SU-DHL-6 (cell line): Measurements from ENCODE around the gene DUOX2.

Experiments used
- H2AFZ ChIP-seq: fragments of 200-600 bp; sonication (generic); 2 replicates; pipeline ENCODE4 v1.6.1; 2014; ENCODE audit warnings: low read depth, mild to moderate bottlenecking, moderate library complexity, mixed read lengths, antibody characterized with exemption, low read length; ENCODE audit not compliant: severe bottlenecking
- H3F3A ChIP-seq: fragments of 200-600 bp; shearing (Covaris generic); 2 replicates; pipeline ENCODE4 v1.6.0; 2016; ENCODE audit warnings: antibody characterized with exemption, mild to moderate bottlenecking; ENCODE audit not compliant: insufficient read depth
- H3K27ac ChIP-seq: fragments of 200-600 bp; sonication (generic); 2 replicates; pipeline ENCODE4 v1.5.1; 2016; ENCODE audit warnings: low read depth, mild to moderate bottlenecking, low read length, moderate library complexity, mixed read lengths
- H3K27me3 ChIP-seq: fragments of 200-600 bp; sonication (generic), shearing (Covaris generic); 2 replicates; pipeline ENCODE4 v1.6.0; 2014; ENCODE audit warnings: mild to moderate bottlenecking, low read length
- H3K36me3 ChIP-seq: fragments of 200-600 bp; sonication (generic); 2 replicates; pipeline ENCODE4 v1.6.1; 2014; ENCODE audit warnings: mild to moderate bottlenecking, low read length, mixed read lengths
- H3K4me2 ChIP-seq: fragments of 300-600, 200-600 bp; shearing (Covaris generic), sonication (generic); 2 replicates; pipeline ENCODE4 v1.6.0; 2014; ENCODE audit warnings: low read length, low read depth, mild to moderate bottlenecking; ENCODE audit not compliant: poor library complexity, severe bottlenecking
- H3K4me3 ChIP-seq: fragments of 200-600 bp; sonication (generic); 2 replicates; pipeline ENCODE4 v1.5.1; 2014; ENCODE audit warnings: antibody characterized with exemption, low read length, mild to moderate bottlenecking, mixed read lengths; ENCODE audit not compliant: insufficient read depth, poor library complexity, severe bottlenecking
- H3K79me2 ChIP-seq: fragments of 200-600 bp; sonication (generic); 2 replicates; pipeline ENCODE4 v1.6.1; 2014; ENCODE audit warnings: mild to moderate bottlenecking, low read length, moderate library complexity; ENCODE audit not compliant: insufficient read depth
- H3K9ac ChIP-seq: fragments of 200-600 bp; sonication (generic); 2 replicates; pipeline ENCODE4 v1.7.0; 2014; ENCODE audit warnings: mild to moderate bottlenecking, low read length
- H3K9me2 ChIP-seq: fragments of 200-600 bp; sonication (generic); replicated peaks from 2 replicates; pipeline ENCODE4 v1.6.1; 2014; ENCODE audit warnings: low read length; ENCODE audit not compliant: insufficient read depth
- H3K9me3 ChIP-seq: fragments of 200-600 bp; sonication (generic); 2 replicates; pipeline ENCODE4 v1.6.1; 2014; ENCODE audit warnings: low read length, mixed read lengths; ENCODE audit not compliant: insufficient read depth
- H4K20me1 ChIP-seq: fragments of 200-600 bp; sonication (generic); 2 replicates; pipeline ENCODE4 v1.6.1; 2014; ENCODE audit warnings: low read depth, mild to moderate bottlenecking, antibody characterized with exemption, low read length, moderate library complexity, mixed read lengths
- EZH2phosphoT487 ChIP-seq: fragments of 200-600 bp; sonication (generic), shearing (Covaris generic); conservative IDR thresholded peaks from 2 replicates; pipeline ENCODE4 v1.6.1; 2018; ENCODE audit warnings: mild to moderate bottlenecking, antibody characterized with exemption, low read length, moderate library complexity, mixed read lengths
- TF ChIP-seq, protein P1 (sequence below): fragments of 200-600 bp; sonication (generic); IDR thresholded peaks from one replicate; pipeline ENCODE4 v1.5.1; 2017; ENCODE audit warnings: antibody characterized with exemption, mild to moderate bottlenecking, low read length, moderate library complexity; ENCODE audit not compliant: insufficient read depth, poor library complexity, severe bottlenecking

The DUOX2 gene

DNA sequence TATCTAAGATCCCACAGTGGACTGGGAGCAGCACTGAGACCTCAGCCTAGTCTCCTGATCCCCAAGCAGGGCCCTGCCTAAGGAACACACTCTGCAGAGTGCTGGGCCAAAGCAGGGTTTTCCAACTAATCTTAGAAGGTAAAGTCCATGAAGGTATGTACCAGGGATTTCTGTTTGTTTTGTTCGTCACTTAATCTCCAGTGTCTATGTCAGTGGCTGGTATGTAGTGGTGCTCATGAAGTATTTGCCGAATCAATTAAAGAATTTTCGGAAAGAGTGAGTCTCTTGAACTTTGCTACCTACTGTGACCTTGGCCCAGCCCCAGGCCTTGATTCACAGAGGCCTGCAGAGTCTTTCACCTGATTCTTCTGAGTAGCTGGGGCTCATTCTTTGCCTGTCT lies 17.5 kb upstream of the DUOX2 start:
- Histone ChIP-seq H3K4me3 (no peak overlapping the region), H3K27me3 (no peaks in the 10 kb centered on the region), H3F3A (no peaks in the 10 kb centered on the region), H3K9ac (no peak overlapping the region), H3K9me2 (no peaks in the 10 kb centered on the region), H3K27ac (no peak overlapping the region), H3K79me2 (no peaks in the 10 kb centered on the region), H3K36me3 (no peaks in the 10 kb centered on the region), H2AFZ (no peak overlapping the region), H4K20me1 (no peaks in the 10 kb centered on the region; the same call in 1 of the 2 replicates), H3K9me3 (no peaks in the 10 kb centered on the region), H3K4me2 (no peak overlapping the region)
- no peak for TF ChIP-seq EZH2phosphoT487
- TF ChIP-seq, protein P1, sequence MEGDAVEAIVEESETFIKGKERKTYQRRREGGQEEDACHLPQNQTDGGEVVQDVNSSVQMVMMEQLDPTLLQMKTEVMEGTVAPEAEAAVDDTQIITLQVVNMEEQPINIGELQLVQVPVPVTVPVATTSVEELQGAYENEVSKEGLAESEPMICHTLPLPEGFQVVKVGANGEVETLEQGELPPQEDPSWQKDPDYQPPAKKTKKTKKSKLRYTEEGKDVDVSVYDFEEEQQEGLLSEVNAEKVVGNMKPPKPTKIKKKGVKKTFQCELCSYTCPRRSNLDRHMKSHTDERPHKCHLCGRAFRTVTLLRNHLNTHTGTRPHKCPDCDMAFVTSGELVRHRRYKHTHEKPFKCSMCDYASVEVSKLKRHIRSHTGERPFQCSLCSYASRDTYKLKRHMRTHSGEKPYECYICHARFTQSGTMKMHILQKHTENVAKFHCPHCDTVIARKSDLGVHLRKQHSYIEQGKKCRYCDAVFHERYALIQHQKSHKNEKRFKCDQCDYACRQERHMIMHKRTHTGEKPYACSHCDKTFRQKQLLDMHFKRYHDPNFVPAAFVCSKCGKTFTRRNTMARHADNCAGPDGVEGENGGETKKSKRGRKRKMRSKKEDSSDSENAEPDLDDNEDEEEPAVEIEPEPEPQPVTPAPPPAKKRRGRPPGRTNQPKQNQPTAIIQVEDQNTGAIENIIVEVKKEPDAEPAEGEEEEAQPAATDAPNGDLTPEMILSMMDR, result no peak

DNA sequence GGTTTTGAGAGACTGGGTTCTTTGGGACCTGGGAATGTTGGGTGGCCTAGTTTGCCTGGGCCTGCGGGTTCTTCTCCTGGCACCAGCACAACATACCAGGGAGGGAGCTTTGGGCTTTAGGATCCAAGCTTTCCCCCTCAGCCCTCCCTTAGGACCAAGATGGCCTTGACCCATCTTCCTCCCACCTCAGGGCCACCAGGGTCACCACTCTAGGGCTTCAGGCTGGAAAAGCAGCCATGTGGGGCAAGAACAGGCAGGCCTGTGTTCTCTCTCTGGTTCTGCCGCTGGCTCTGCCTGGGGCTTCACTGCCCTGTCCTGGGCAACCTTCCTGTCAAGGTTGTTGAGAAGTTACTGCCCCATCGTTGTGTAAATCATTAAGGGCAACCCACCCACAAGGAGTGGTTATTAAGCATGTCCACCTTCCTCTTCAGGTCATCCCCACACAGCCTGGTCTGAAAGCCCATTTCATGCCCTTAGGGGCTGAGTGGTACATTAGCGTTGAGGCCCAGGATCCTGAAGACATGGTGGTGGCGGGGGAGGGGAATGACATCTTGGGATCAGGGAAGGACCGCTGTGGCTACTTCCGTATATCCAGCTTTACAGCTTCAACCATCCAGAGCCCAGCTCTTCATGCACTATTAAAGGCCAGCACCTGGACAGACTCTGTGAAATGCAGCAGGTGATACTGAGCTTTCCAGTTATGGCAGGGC lies 16.5 kb upstream of the DUOX2 start:
- H3K27ac ChIP-seq, result no peak overlapping the region
- no peak overlapping the region for H3K4me2 ChIP-seq
- no peaks in the 10 kb centered on the region for H3F3A ChIP-seq
- no peaks in the 10 kb centered on the region for H3K36me3 ChIP-seq
- H2AFZ ChIP-seq, result no peak overlapping the region
- no peaks in the 10 kb centered on the region; the same call in 1 of the 2 replicates for H4K20me1 ChIP-seq
- no peak overlapping the region for H3K9ac ChIP-seq
- H3K27me3 ChIP-seq, result no peaks in the 10 kb centered on the region
- H3K9me3 ChIP-seq, result no peaks in the 10 kb centered on the region
- no peak for TF ChIP-seq EZH2phosphoT487
- TF ChIP-seq, protein P1, result no peak
- no peak overlapping the region for H3K4me3 ChIP-seq
- H3K9me2 ChIP-seq, result no peaks in the 10 kb centered on the region
- no peaks in the 10 kb centered on the region for H3K79me2 ChIP-seq

DNA sequence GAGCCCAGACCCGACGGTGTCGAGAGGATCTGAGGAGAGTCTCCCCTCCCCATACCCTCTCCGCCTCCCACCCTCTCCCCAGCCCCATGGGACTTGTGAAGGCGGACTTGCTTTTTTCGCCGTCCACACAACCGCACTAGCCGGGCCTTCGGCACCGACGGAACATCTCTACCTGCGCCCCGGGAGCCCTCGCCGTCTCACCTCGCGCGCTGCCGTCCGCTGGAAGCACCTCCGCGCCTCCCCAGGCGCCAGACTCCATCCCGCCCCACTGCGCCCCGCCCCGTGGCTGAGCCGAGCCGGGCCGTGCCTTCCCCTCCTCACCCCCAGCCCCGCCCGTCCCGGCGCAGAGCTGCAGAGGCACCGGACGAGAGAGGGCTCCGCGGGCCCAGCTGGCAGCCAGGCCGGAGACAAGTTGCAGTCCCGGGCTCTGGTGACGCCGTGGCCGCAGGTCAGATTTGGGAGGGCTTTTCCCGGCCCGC lies 15.7 kb upstream of the DUOX2 start, which contains the start of the genes DUOX1 and DUOXA1:
DUOX1 (plus strand) TSS at position 344 of the 479 bp plus-strand sequence. CDS start 1,973 bp downstream, outside the sequence.
DUOXA1 (minus strand) TSS at position 229 of the 479 bp plus-strand sequence. CDS start 6,865 bp downstream, outside the sequence.
- TF ChIP-seq EZH2phosphoT487, result no peak
- TF ChIP-seq, protein P1, result no peak
- no peak within 1 kb of the TSS for H3K4me2 ChIP-seq
- H3K9me3 ChIP-seq, result no peaks in the 10 kb centered on the region
- H3K4me3 ChIP-seq, result no peak within 1 kb of the TSS
- no peaks in the 10 kb centered on the region for H3K36me3 ChIP-seq
- no peaks in the 10 kb centered on the region; the same call in 1 of the 2 replicates for H4K20me1 ChIP-seq
- no peak within 1 kb of the TSS for H3K27ac ChIP-seq
- H3K27me3 ChIP-seq, result no peaks in the 10 kb centered on the region
- no peak within 1 kb of the TSS for H3K9ac ChIP-seq
- no peak within 1 kb of the TSS for H2AFZ ChIP-seq
- no peaks in the 10 kb centered on the region for H3K79me2 ChIP-seq
- H3F3A ChIP-seq, result no peaks in the 10 kb centered on the region
- H3K9me2 ChIP-seq, result no peaks in the 10 kb centered on the region
